IMR-90 (cell line): Measurements from ENCODE around the gene ZNF287.

Experiments
- CHD1 ChIP-seq: IDR thresholded peaks from 2 replicates; pipeline ENCODE4 v1.6.1; 2012; ENCODE audit warnings: low read depth, low read length, improper control_type of control experiment
- FOS ChIP-seq: fragments of 150-350 bp; IDR thresholded peaks from 2 replicates; pipeline ENCODE4 v1.6.1; 2016; ENCODE audit warnings: low read depth, low read length
- NFE2L2 ChIP-seq: fragments of 150-350 bp; IDR thresholded peaks from 2 replicates; pipeline ENCODE4 v1.6.1; 2016; ENCODE audit warnings: low read depth, mild to moderate bottlenecking, low read length
- POLR2A ChIP-seq: IDR thresholded peaks from 2 replicates; pipeline ENCODE4 v1.6.1; 2012; ENCODE audit warnings: mild to moderate bottlenecking, low read depth, low read length
- RCOR1 ChIP-seq: IDR thresholded peaks from 2 replicates; pipeline ENCODE4 v1.6.1; 2012; ENCODE audit warnings: mild to moderate bottlenecking, low read length, improper control_type of control experiment; ENCODE audit not compliant: insufficient replicate concordance
- TF ChIP-seq, protein P1 (sequence below): fragments of 150-350 bp; IDR thresholded peaks from 2 replicates; pipeline ENCODE4 v1.6.1; 2017; ENCODE audit warnings: mild to moderate bottlenecking, antibody characterized with exemption, low read length, low read depth
- TF ChIP-seq, protein P2 (sequence below): conservative IDR thresholded peaks from 2 replicates; pipeline ENCODE4 v1.5.1; 2012; ENCODE audit warnings: mild to moderate bottlenecking, low read depth, low read length, improper control_type of control experiment
- TF ChIP-seq, protein P3 (sequence below): fragments of 150-350 bp; IDR thresholded peaks from 2 replicates; pipeline ENCODE4 v1.6.1; 2016; ENCODE audit warnings: low read depth, mild to moderate bottlenecking, low read length, moderate library complexity, borderline replicate concordance

DNA sequence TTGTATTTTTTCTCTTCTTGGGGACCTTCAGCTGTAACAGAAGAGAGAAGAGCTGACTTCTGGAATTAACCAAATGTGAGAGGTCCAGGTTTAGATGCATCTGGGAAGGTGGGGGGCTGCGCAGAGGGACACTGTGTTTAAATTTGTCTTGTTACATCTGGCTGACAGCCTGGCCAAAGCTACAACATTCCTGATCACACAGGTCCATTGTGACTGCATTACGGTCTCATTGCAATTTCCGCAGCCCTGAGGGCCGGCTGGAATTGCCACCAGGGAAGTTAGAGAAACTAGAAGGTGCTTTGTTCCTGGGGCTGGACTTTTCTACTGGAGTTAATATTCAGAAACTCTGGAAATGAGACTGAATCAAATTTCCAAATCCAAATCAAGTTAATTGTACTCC lies 39.1 kb downstream of the ZNF287 start:
- TF ChIP-seq, protein P1, sequence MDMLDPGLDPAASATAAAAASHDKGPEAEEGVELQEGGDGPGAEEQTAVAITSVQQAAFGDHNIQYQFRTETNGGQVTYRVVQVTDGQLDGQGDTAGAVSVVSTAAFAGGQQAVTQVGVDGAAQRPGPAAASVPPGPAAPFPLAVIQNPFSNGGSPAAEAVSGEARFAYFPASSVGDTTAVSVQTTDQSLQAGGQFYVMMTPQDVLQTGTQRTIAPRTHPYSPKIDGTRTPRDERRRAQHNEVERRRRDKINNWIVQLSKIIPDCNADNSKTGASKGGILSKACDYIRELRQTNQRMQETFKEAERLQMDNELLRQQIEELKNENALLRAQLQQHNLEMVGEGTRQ = no peak
- TF ChIP-seq RCOR1 (no peak), POLR2A (no peak), FOS (no peak), NFE2L2 (no peak), CHD1 (no peak)
- TF ChIP-seq, protein P2, sequence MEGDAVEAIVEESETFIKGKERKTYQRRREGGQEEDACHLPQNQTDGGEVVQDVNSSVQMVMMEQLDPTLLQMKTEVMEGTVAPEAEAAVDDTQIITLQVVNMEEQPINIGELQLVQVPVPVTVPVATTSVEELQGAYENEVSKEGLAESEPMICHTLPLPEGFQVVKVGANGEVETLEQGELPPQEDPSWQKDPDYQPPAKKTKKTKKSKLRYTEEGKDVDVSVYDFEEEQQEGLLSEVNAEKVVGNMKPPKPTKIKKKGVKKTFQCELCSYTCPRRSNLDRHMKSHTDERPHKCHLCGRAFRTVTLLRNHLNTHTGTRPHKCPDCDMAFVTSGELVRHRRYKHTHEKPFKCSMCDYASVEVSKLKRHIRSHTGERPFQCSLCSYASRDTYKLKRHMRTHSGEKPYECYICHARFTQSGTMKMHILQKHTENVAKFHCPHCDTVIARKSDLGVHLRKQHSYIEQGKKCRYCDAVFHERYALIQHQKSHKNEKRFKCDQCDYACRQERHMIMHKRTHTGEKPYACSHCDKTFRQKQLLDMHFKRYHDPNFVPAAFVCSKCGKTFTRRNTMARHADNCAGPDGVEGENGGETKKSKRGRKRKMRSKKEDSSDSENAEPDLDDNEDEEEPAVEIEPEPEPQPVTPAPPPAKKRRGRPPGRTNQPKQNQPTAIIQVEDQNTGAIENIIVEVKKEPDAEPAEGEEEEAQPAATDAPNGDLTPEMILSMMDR = no peak
- TF ChIP-seq, protein P3, sequence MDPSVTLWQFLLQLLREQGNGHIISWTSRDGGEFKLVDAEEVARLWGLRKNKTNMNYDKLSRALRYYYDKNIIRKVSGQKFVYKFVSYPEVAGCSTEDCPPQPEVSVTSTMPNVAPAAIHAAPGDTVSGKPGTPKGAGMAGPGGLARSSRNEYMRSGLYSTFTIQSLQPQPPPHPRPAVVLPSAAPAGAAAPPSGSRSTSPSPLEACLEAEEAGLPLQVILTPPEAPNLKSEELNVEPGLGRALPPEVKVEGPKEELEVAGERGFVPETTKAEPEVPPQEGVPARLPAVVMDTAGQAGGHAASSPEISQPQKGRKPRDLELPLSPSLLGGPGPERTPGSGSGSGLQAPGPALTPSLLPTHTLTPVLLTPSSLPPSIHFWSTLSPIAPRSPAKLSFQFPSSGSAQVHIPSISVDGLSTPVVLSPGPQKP = no peak
